ENCODE measurements around the gene TLDC2.

GRCh38 chr20:36881331-36881730, 5.4 kb downstream of the TLDC2 start:
- TF ChIP-seq CTCF (IDR thresholded peaks at IDR 0.05): no peak
- TF ChIP-seq POLR2A (IDR thresholded peaks at IDR 0.05): no peak
- TF ChIP-seq POLR2AphosphoS5 (IDR thresholded peaks at IDR 0.05): no peak
